Measurements from ENCODE around the gene ZNF398.

- TF ChIP-seq, protein P1, sequence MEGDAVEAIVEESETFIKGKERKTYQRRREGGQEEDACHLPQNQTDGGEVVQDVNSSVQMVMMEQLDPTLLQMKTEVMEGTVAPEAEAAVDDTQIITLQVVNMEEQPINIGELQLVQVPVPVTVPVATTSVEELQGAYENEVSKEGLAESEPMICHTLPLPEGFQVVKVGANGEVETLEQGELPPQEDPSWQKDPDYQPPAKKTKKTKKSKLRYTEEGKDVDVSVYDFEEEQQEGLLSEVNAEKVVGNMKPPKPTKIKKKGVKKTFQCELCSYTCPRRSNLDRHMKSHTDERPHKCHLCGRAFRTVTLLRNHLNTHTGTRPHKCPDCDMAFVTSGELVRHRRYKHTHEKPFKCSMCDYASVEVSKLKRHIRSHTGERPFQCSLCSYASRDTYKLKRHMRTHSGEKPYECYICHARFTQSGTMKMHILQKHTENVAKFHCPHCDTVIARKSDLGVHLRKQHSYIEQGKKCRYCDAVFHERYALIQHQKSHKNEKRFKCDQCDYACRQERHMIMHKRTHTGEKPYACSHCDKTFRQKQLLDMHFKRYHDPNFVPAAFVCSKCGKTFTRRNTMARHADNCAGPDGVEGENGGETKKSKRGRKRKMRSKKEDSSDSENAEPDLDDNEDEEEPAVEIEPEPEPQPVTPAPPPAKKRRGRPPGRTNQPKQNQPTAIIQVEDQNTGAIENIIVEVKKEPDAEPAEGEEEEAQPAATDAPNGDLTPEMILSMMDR (IDR thresholded peaks at IDR 0.05) = no peak
- no peak for TF ChIP-seq EZH2 (IDR thresholded peaks at IDR 0.05)
These were observed 41.5 kb downstream of the ZNF398 start for GRCh38 chr7:149188637-149189259.
